ENCODE measurements around the gene STRAP. TPM values are rescaled to one million over a fixed set of nuclear protein-coding genes. Genes with fewer than 3 reads are reported as not detected.

The STRAP gene
- 261 and 422 TPM in 2 replicates for total RNA-seq (2014; rRNA removed; shearing (Covaris generic); ENCODE audit: low replicate concordance)

- DNase-seq = peak; percentile 98
- no peaks in the 10 kb centered on the region for H3K9me3 ChIP-seq
- peaks cover 39% of the 10 kb centered on the region for H3K36me3 ChIP-seq
- no peaks in the 10 kb centered on the region for H3K27me3 ChIP-seq
- peak within 1 kb of the TSS; percentile 94 for H3K4me3 ChIP-seq
These were observed at the start of gene STRAP for GRCh38 chr12:15882118-15882971. Gene STRAP, plus strand, starts transcription at chr12:15882387. Its CDS starts 321 bp downstream, at chr12:15882708.

GRCh38 chr12:15834575-15834974, 47.6 kb upstream of the STRAP start:
- Histone ChIP-seq H3K27me3 (no peaks in the 10 kb centered on the region), H3K9me3 (peaks cover 3% of the 10 kb centered on the region; the same call in 1 of the 2 replicates), H3K4me3 (no peak overlapping the region), H3K36me3 (no peaks in the 10 kb centered on the region)
- no peak for DNase-seq

- Histone ChIP-seq H3K4me3 (no peak overlapping the region), H3K27me3 (no peaks in the 10 kb centered on the region), H3K36me3 (no peaks in the 10 kb centered on the region), H3K9me3 (peaks cover 3% of the 10 kb centered on the region; the same call in 1 of the 2 replicates)
- DNase-seq = peak; percentile 59
These were observed 44.9 kb upstream of the STRAP start for GRCh38 chr12:15837141-15837790.

GRCh38 chr12:15839041-15839440, 43.1 kb upstream of the STRAP start:
- H3K9me3 ChIP-seq = peaks cover 3% of the 10 kb centered on the region; the same call in 1 of the 2 replicates

GRCh38 chr12:15839682-15840081, 42.5 kb upstream of the STRAP start:
- H3K9me3 ChIP-seq = peaks cover 3% of the 10 kb centered on the region; the same call in 1 of the 2 replicates
- no peaks in the 10 kb centered on the region for H3K36me3 ChIP-seq
- no peak overlapping the region for H3K4me3 ChIP-seq
- H3K27me3 ChIP-seq = no peaks in the 10 kb centered on the region
- no peak for DNase-seq

More at GRCh38 chr12:15839041-15839440, 43.1 kb upstream of the STRAP start:
- Histone ChIP-seq H3K36me3 (no peaks in the 10 kb centered on the region), H3K27me3 (no peaks in the 10 kb centered on the region), H3K4me3 (no peak overlapping the region)
- DNase-seq = no peak

GRCh38 chr12:15842108-15842507, 40.1 kb upstream of the STRAP start:
- H3K27me3 ChIP-seq = no peaks in the 10 kb centered on the region
- no peak for DNase-seq
- H3K36me3 ChIP-seq = no peaks in the 10 kb centered on the region
- no peaks in the 10 kb centered on the region for H3K9me3 ChIP-seq
- no peak overlapping the region for H3K4me3 ChIP-seq

GRCh38 chr12:15846887-15847286, 35.3 kb upstream of the STRAP start:
- Histone ChIP-seq H3K27me3 (no peaks in the 10 kb centered on the region), H3K4me3 (no peak overlapping the region), H3K9me3 (no peaks in the 10 kb centered on the region), H3K36me3 (no peaks in the 10 kb centered on the region)
- DNase-seq = peak; percentile 55

- no peak overlapping the region for H3K4me3 ChIP-seq
- H3K36me3 ChIP-seq = no peaks in the 10 kb centered on the region
- no peaks in the 10 kb centered on the region for H3K9me3 ChIP-seq
- H3K27me3 ChIP-seq = no peaks in the 10 kb centered on the region
- no peak for DNase-seq
These were observed 33.6 kb upstream of the STRAP start for GRCh38 chr12:15848606-15849005.

GRCh38 chr12:15851045-15851620, 31.1 kb upstream of the STRAP start:
- no peaks in the 10 kb centered on the region for H3K36me3 ChIP-seq
- no peaks in the 10 kb centered on the region for H3K9me3 ChIP-seq
- no peaks in the 10 kb centered on the region for H3K27me3 ChIP-seq
- no peak for DNase-seq
- no peak overlapping the region for H3K4me3 ChIP-seq

- Histone ChIP-seq H3K9me3 (no peaks in the 10 kb centered on the region), H3K36me3 (no peaks in the 10 kb centered on the region), H3K4me3 (no peak overlapping the region), H3K27me3 (no peaks in the 10 kb centered on the region)
- no peak for DNase-seq
These were observed 30.3 kb upstream of the STRAP start for GRCh38 chr12:15851919-15852318.

- Histone ChIP-seq H3K27me3 (no peaks in the 10 kb centered on the region), H3K4me3 (no peak overlapping the region), H3K9me3 (no peaks in the 10 kb centered on the region), H3K36me3 (no peaks in the 10 kb centered on the region)
- no peak for DNase-seq
These were observed 29.8 kb upstream of the STRAP start for GRCh38 chr12:15852383-15852782.

- Histone ChIP-seq H3K4me3 (no peak overlapping the region), H3K36me3 (no peaks in the 10 kb centered on the region), H3K27me3 (no peaks in the 10 kb centered on the region), H3K9me3 (no peaks in the 10 kb centered on the region)
- DNase-seq = no peak
These were observed 28.3 kb upstream of the STRAP start for GRCh38 chr12:15853877-15854276.

GRCh38 chr12:15854916-15855315, 27.3 kb upstream of the STRAP start:
- no peaks in the 10 kb centered on the region for H3K27me3 ChIP-seq
- H3K36me3 ChIP-seq = no peaks in the 10 kb centered on the region
- H3K4me3 ChIP-seq = no peak overlapping the region
- DNase-seq = no peak
- no peaks in the 10 kb centered on the region for H3K9me3 ChIP-seq

- Histone ChIP-seq H3K4me3 (no peak overlapping the region), H3K36me3 (no peaks in the 10 kb centered on the region), H3K27me3 (no peaks in the 10 kb centered on the region), H3K9me3 (no peaks in the 10 kb centered on the region)
- no peak for DNase-seq
These were observed 26.5 kb upstream of the STRAP start for GRCh38 chr12:15855646-15856045.

GRCh38 chr12:15856097-15856982, 25.8 kb upstream of the STRAP start:
- H3K9me3 ChIP-seq = no peaks in the 10 kb centered on the region
- H3K27me3 ChIP-seq = no peaks in the 10 kb centered on the region
- no peak for DNase-seq
- no peak overlapping the region for H3K4me3 ChIP-seq
- no peaks in the 10 kb centered on the region for H3K36me3 ChIP-seq

GRCh38 chr12:15858353-15858752, 23.8 kb upstream of the STRAP start:
- H3K9me3 ChIP-seq = no peaks in the 10 kb centered on the region
- H3K4me3 ChIP-seq = no peak overlapping the region
- no peak for DNase-seq
- H3K36me3 ChIP-seq = no peaks in the 10 kb centered on the region
- no peaks in the 10 kb centered on the region for H3K27me3 ChIP-seq
